ENCODE measurements around the gene EPC2. TPM values are rescaled to one million over a fixed set of nuclear protein-coding genes. Genes with fewer than 3 reads are reported as not detected.

EPC2 gene
- total RNA-seq, 2 donors from 2014 or later = 19.7 to 25.4 TPM

GRCh38 chr2:148716378-148716920, 71.9 kb downstream of the EPC2 start:
- ATAC-seq (no peak), DNase-seq (no peak)
- intact Hi-C loops (cut with DNase I, micrococcal nuclease) = no loop called here

- intact Hi-C loops (cut with DNase I, micrococcal nuclease) = no loop called here
- ATAC-seq (no peak), DNase-seq (no peak)
Observed at GRCh38 chr2:148718039-148718438, 73.5 kb downstream of the EPC2 start.

- DNase-seq (no peak), ATAC-seq (no peak)
- intact Hi-C loops (cut with DNase I, micrococcal nuclease) = no loop called here
Observed at GRCh38 chr2:148719195-148719749, 74.7 kb downstream of the EPC2 start.

GRCh38 chr2:148719941-148720436, 75.4 kb downstream of the EPC2 start:
- peak; percentile 27 for ATAC-seq
- DNase-seq = no peak
- intact Hi-C loops (cut with DNase I, micrococcal nuclease) = no loop called here

GRCh38 chr2:148720501-148721001, 76.0 kb downstream of the EPC2 start:
- DNase-seq (no peak), ATAC-seq (peak; percentile 53)
- intact Hi-C loops (cut with DNase I, micrococcal nuclease) = no loop called here

- intact Hi-C loops (cut with DNase I, micrococcal nuclease) = no loop called here
- ATAC-seq (no peak), DNase-seq (no peak)
Observed at GRCh38 chr2:148721520-148721931, 77.0 kb downstream of the EPC2 start.

GRCh38 chr2:148721991-148722777, 77.6 kb downstream of the EPC2 start:
- ATAC-seq (no peak), DNase-seq (no peak)
- intact Hi-C loops (cut with DNase I, micrococcal nuclease) = no loop called here

GRCh38 chr2:148725564-148725963, 81.0 kb downstream of the EPC2 start:
- DNase-seq = no peak
- intact Hi-C loops (cut with DNase I, micrococcal nuclease) = no loop called here
- no peak for ATAC-seq

GRCh38 chr2:148726228-148726627, 81.7 kb downstream of the EPC2 start:
- ATAC-seq (no peak), DNase-seq (no peak)
- intact Hi-C loops (cut with DNase I, micrococcal nuclease) = no loop called here

- intact Hi-C loops (cut with DNase I, micrococcal nuclease) = no loop called here
- DNase-seq = no peak
- ATAC-seq = no peak
Observed at GRCh38 chr2:148730085-148730484, 85.5 kb downstream of the EPC2 start.

GRCh38 chr2:148737742-148738141, 93.2 kb downstream of the EPC2 start:
- intact Hi-C loops (cut with DNase I, micrococcal nuclease) = no loop called here
- DNase-seq (no peak), ATAC-seq (no peak)

- DNase-seq (no peak), ATAC-seq (no peak)
- intact Hi-C loops (cut with DNase I, micrococcal nuclease) = no loop called here
Observed at GRCh38 chr2:148739454-148740105, 95.0 kb downstream of the EPC2 start.

- ATAC-seq (no peak), DNase-seq (no peak)
- intact Hi-C loops (cut with DNase I, micrococcal nuclease) = no loop called here
Observed at GRCh38 chr2:148742373-148742772, 97.8 kb downstream of the EPC2 start.

- no peak for ATAC-seq
- DNase-seq = no peak
- intact Hi-C loops (cut with DNase I, micrococcal nuclease) = no loop called here
Observed at GRCh38 chr2:148745151-148745851, 100.8 kb downstream of the EPC2 start.

- DNase-seq (no peak), ATAC-seq (peak; percentile 59)
- intact Hi-C loops (cut with DNase I, micrococcal nuclease) = no loop called here
Observed at GRCh38 chr2:148746973-148747372, 102.4 kb downstream of the EPC2 start.

GRCh38 chr2:148751907-148752306, 107.4 kb downstream of the EPC2 start:
- no peak for ATAC-seq
- DNase-seq = no peak
- intact Hi-C loops (cut with DNase I, micrococcal nuclease) = no loop called here

- intact Hi-C loops (cut with DNase I, micrococcal nuclease) = no loop called here
- DNase-seq (no peak), ATAC-seq (no peak)
Observed at GRCh38 chr2:148752977-148753376, 108.4 kb downstream of the EPC2 start.

- intact Hi-C loops (cut with DNase I, micrococcal nuclease) = no loop called here
- ATAC-seq (no peak), DNase-seq (no peak)
Observed at GRCh38 chr2:148754864-148755263, 110.3 kb downstream of the EPC2 start.
